ENCODE measurements around the gene TMEM135.

TMEM135 gene

GRCh38 chr11:87198266-87198881 is 160.6 kb downstream of the TMEM135 start:
- no peak for DNase-seq (ENCODE audit: low read depth)

GRCh38 chr11:87201376-87201775 is 163.6 kb downstream of the TMEM135 start:
- DNase-seq (ENCODE audit: low read depth), result no peak

DNA sequence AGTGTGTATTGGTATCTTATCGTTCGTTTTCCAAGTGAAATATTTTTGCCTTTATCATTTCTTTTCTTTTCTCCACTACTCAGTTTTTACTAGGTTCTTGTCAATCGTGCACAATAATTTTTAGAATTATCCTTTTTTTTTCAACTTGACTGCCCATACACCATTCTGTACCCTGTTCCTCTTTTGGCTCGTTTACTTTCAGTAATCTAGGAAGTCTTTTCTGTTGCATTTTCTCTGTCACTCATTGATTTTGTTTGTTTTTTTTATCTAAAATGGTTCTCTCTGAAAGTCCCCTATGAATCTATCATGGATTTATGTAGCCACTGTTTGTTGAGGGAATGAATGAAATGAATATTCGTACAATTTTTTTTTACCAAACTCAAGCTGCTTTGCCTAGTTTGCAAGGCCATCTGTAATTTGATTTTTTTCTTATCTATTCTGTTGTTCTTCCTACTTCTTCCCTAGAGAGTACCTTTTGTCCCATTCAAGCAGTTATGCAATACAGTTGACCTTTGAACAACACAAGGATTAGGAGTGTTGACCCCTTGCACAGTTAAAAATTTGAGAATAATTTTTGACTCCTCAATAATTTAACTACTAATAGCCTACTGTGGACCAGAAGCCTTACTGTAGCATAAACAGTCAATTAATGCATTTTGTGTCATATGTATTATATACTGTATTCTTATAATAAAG is 166.3 kb downstream of the TMEM135 start:
- DNase-seq (ENCODE audit: low read depth), result no peak

DNA sequence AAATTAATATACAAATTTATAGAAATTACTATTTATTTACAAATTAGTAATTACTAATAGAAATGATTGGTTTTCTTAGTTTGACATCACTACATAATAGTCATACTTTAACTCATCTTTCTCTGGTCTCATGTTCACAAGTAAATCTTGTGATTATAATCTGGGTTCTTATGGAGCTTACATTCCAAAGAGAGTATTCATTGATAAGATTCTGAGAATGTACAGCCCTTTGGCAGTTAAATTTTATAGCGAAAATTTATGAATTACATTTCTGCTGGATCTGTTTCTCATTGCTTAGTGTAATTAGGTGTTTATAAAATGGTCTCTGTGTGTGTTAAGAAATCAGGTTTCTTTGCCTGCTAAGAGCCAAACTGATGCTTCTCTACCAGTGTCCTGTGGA is 175.2 kb downstream of the TMEM135 start:
- no peak for DNase-seq (ENCODE audit: low read depth)

- DNase-seq (ENCODE audit: low read depth), result no peak
These were observed 175.7 kb downstream of the TMEM135 start for GRCh38 chr11:87213444-87213843.

GRCh38 chr11:87215236-87215635 is 177.5 kb downstream of the TMEM135 start:
- no peak for DNase-seq (ENCODE audit: low read depth)

GRCh38 chr11:87219266-87219665 is 181.5 kb downstream of the TMEM135 start:
- no peak for DNase-seq (ENCODE audit: low read depth)

- DNase-seq (ENCODE audit: low read depth), result no peak
These were observed 186.1 kb downstream of the TMEM135 start for GRCh38 chr11:87223816-87224215.

DNA sequence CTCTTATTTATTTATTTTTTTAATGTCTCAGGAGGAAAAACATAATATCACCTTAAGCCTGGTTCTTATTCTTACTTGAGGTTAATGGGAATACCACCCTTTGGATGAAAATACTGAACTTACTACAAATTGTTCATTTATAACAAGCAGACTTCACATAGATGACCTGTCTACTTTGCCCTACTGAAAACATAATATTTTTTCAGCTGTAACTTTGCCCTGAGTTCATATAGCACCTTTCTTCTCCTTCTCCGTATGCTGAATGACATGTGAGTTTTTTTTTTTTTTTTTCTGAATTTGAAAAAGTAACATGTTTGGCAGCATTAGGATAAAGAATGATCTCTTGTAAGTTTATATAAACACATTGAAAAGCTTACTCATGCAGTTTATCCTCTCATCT is 186.8 kb downstream of the TMEM135 start:
- DNase-seq (ENCODE audit: low read depth), result no peak

- no peak for DNase-seq (ENCODE audit: low read depth)
These were observed 191.1 kb downstream of the TMEM135 start for GRCh38 chr11:87228820-87229219.

DNA sequence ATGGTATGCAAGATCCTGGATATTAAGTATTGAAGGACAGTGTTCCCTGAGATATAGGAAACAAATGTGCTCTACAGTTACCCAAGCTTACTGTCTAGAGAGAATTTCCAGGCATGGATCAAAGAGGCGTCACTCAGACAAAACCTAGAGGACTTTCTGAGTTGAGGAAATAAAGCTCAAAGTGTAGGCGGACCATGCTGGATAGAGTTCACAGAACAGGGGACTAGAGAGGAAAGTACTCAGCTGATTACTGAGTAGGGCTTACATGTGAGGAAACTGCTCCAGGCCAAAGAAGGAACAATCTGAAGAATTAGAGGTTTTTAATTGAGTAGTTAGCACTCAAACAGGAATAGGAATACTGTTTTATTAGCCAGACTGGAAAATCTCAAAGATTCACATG is 193.3 kb downstream of the TMEM135 start:
- no peak for DNase-seq (ENCODE audit: low read depth)

DNA sequence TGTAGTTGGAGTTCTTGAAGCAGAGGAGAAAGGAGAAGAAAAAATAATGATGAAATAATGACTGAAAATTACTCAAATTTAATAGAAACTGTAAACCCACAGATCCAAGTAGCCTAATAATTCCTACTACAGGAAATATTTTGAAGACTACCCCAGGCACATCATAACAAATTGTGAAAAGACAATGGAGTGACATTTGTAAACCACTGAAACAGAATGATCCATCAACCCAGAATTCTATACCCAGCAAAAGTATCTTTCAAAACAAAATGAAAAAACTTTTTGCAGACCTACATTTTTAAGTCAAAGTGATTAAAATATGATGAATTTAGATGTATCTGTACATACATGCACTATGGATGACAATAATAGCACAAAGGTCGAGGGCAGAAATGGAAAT is 194.6 kb downstream of the TMEM135 start:
- no peak for DNase-seq (ENCODE audit: low read depth)

- DNase-seq (ENCODE audit: low read depth), result no peak
These were observed 197.6 kb downstream of the TMEM135 start for GRCh38 chr11:87235366-87235765.

DNA sequence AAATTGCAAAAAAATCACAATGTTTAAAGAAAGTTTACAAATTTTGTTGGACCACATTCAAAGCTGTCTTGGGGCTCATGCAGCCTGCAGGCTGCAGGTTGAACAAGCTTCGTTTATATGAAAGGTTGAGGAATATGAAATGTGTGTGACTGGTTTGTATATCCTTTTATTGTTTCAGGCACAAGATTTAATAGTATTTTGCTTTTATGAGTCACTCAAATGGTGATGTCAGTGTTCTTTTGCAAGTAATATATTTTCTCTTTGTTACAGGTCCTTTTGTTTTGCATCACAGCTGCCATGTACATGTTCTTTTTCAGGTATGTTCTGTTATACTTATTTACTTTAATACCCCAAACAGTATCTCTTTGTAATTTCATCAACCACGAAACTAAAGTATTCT is 198.6 kb downstream of the TMEM135 start:
- no peak for DNase-seq (ENCODE audit: low read depth)

DNA sequence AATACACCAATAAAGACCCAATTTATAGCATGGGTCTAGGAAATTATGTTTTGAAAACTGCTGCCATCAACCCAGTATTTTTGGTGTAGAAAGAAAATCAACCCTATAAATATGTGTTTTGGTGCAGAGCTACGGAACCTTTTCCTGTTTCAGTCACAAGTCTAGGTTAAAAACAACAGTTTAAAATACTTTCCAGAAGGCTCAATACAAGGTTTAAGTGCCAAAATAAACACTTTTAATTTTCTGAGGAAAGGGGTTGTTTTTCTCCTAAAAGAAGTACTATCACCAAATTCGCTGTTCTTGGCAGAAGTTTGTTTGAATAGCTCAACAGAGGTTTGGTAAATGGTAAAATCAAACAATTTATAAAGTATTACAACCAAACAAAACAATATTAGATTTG is 201.3 kb downstream of the TMEM135 start:
- no peak for DNase-seq (ENCODE audit: low read depth)

DNA sequence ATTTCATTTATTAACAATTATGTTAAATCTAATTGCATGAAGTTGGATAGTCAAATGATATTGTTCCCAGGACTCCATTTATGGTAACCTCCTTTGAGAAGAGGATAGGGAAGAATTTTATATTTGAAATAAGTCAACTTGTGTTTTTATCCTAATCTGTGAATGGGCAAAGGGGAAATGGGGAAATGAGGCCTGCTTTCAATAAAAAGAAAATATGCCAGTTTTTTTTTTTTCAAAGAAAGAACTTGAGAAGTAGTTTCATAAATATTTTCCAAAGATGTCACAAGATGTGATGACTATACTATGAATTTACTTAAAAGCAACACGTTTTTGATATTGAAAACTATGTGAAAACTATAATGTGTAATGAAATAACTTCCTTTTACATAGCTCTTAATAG is 201.8 kb downstream of the TMEM135 start:
- no peak for DNase-seq (ENCODE audit: low read depth)

GRCh38 chr11:87251560-87251959 is 213.8 kb downstream of the TMEM135 start:
- DNase-seq (ENCODE audit: low read depth), result no peak

GRCh38 chr11:87252869-87253268 is 215.1 kb downstream of the TMEM135 start:
- no peak for DNase-seq (ENCODE audit: low read depth)

DNA sequence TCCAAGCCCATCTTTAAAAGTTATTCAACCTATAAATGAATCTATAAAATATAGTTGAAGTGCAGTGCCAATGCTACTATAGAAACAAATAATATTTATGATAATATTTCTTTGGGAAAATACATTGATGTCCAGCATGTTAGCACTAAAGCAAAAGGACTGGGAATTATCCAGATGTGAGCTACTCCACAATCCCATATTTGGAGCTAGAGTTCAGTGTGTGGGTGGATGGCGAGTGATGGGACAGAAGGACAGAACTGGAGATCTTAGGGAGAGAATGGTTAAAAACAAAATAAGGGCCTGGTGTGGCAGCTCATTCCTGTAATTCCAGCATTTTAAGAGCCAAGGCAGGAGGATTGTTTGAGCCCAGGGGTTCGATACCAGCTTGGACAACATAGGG is 216.8 kb downstream of the TMEM135 start:
- no peak for DNase-seq (ENCODE audit: low read depth)

DNA sequence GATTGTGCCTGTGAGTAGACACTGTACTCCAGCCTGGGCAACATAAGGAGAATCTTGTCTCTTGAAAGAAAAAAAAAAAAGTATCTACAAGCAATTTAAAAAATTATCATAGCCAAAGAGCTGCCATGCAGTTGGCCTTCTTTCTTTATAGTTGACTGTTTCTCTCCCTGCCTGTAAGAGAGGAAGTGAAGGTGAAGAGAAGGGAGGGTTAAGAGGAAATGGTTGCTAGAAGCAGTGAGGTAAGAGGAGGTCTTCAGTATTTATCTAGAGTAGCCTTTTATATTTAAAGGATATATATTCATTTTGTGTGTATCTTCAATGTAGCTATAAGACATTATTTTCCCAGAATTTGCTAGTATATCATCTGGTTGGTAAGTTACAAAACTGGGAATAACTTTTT is 217.9 kb downstream of the TMEM135 start:
- no peak for DNase-seq (ENCODE audit: low read depth)

GRCh38 chr11:87256694-87257340 is 219.1 kb downstream of the TMEM135 start:
- DNase-seq (ENCODE audit: low read depth), result no peak

GRCh38 chr11:87258171-87258833 is 220.6 kb downstream of the TMEM135 start:
- no peak for DNase-seq (ENCODE audit: low read depth)

DNA sequence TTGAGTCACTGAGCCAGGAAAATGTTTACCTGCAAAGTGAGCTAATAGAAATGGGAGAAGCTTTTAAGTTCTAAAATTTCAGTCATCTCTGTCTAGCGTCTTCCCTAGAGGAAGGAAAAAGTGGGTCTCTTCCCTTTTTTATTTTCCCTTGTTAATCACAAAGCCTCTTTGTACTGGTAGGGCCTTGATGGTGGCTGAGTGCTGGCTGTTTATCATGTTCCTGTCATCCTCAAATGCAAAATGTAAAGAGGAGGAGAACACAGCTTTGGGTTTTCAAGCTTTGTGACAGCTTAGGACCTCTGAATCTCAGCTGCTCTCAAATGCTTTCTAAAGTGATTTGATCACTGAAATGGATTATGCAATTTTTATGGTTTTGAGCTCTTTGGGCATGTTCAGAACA is 222.0 kb downstream of the TMEM135 start:
- DNase-seq (ENCODE audit: low read depth), result no peak

Measured in stimulated activated CD4-positive, alpha-beta T cell treated with anti-CD3 and anti-CD28 coated beads, Interleukin-2, amount 100 ng/mL, for 4 hours (primary cell).